GM21390 (cell line): ENCODE results near the gene REG3G.

ENCODE experiments used
- ATAC-seq: cut with Tn5 transposase; IDR thresholded peaks from one replicate; pipeline ENCODE4 v1.9.1; 2021; ENCODE audit not compliant: unreplicated experiment

The REG3G gene

DNA sequence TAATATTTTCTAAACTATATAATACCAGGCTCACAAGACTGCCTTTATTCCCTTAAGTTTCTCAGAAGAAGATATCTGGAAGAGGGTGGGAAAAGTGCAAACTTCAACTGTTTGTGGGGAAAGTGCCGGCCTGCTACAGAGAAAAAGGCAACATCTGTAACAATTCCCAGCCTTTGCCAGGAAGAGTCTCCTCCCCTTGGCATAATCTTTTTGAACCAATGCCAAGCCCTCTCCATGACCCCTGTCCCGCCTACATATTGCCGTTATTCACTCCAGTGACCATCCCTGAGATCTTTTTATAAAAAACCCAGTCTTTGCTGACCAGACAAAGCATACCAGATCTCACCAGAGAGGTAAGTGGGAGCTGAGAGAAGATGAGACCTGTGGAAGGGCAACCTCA lies at the start of gene REG3G:
Gene REG3G (plus strand): TSS at position 282 of the 400 bp plus-strand sequence. CDS start 392 bp downstream, outside the sequence.
- ATAC-seq: no peak

DNA sequence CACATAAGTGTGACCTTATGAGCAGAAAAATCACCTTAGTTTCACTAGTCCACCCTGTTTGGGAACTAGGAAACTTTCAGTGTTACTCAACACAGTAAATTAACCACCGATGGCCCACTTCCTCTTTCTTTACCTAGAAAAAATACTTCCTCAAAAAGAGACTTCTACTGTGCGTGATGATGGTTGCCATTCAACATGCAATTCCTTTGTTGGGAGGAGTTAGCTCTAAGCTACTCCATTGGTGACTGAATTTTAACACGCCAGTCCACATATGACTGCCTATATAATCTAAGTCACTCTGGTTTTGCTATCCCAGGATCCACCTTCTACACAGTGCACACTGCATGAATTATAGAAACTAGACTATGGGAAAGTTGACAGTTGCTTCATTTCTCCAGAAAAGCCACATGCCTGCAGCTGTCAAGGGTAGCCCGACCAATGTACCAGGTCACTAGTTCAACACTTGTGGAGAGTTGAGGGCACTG lies 47.8 kb upstream of the REG3G start:
- peak; percentile 91 for ATAC-seq

DNA sequence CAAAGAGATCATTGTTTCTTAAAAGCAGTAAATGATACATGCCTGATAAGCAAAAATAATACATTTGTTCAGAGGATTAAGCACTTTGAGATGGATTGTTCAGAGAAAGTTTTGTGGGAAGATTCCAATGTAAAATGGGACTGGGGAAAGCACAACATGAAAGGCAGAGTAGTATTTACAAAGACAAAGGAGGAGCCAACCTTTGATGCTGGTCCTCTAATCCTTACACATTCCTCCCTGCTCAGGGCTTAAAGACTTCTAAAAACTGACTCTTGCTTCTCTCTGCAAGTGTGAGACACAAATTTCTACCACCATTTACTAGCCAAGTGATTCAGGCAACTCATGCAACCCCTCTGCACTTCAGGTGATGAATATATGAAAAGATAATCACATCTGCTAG lies 47.2 kb upstream of the REG3G start:
- no peak for ATAC-seq

DNA sequence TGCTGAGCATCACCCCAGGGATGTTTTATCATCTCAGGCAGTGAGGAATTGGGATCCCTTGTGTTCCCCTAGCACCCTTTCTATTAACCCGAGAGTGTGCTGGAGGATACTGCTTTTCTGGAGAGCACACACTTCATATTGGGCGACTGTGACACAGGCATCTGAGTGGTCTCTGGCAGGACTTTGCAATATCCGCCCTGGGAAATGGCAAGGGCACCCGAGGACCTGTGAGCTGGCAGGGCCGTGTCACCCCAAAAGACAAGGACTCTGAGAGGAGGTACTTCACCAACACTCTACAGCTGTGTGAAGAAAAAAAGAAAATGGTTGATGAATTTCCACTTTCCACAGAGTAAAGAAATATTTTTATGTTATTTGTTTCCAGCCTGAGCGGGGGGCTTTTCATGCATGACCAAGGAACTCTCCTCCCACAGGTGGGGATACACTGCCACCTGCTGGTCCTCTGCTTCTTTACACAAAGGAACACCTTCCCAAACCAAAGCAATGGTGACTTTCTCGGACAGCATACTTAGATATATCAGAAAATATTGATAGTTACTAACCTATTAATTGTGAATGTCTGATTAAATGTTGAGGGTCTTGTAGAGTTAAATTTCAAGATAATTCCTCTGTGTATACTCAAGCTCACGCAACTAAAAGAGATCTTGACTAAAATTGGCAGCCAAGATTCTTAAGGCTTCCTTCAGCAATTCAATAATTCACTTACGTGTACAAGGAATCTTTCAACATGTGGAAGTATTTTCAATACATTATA lies 45.9 kb upstream of the REG3G start:
- peak; percentile 38 for ATAC-seq

DNA sequence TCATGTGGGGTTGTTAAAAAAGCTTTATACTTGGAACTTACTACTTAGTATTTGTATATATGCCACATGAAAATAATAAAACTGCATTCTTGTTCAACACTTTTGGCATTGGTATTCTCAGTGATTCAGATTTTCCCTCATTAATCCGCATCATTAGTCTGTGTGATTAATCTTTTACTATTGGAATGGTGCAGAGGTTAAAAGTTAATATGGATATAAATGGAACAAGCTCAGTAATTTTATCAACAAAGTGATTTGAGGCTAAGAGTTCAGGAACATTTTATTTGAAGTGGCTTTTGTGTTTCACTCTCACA lies 45.4 kb upstream of the REG3G start:
- ATAC-seq: no peak

DNA sequence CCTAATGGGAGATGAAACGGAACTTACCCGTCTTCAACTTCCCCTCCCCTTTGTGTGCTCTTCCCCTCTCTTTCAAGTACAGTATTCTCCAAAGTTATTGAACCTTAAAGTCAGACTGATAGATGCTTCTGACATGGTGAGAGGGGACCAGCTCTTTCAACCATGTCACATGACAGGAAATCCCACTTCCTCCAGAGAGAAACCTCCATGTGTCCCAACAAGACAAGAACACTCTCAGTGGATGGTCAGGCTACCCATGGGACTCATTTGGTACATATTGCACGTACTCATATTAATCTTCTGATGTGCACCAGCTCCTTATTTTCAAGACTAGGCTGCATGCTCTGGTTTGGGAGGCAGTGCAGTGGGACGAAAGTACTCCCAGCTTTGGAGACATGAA lies 44.6 kb upstream of the REG3G start:
- ATAC-seq: no peak

DNA sequence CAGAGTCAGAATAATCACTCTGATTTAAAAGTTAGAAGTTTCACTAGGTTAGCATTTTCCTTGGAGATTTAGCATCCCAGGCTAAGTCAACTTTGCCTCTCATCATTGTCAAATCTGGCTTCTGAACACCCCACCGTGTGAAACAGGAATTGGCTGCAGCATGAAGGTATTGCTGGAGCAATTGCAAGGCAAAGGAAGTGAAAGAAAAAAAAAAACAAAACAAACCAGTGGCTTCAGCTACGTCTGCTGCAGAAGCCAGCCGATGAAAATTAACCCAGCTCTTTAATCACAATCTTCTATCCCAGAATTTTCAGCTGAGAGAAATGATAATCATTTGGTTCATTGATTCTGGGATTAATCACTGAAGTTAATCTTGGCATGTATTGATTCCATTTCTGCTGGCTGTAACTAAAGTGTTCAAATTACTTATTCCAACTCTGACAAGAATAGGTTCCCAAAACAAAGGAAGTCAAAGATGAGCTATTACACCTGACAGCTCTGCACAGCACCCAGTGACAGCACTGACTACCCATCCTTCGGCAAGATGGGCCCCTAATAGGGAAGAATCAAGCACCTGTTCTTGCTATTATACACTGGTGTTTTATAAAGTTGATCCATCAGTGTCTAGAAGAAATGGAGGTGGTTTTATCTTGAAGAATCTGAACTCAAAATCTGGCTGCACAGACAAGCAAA lies 42.7 kb upstream of the REG3G start:
- ATAC-seq: no peak

DNA sequence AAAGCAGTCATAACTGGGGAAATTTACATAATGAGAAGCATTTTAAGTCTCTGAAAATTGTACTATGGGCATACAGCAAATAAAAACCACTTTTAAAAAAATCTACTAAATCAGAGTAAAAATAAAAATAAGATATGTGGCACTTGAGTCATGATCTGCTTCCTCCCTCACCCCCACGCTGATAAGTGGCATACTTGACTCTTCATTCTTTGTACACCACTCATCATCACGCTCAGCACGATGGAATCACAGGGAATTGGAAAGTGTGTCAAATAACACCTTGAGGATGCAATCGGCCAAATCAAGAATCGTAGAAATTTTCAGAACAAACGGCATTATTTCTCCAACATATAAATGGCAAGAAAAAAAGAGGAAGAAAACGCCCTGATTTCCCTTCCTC lies 41.1 kb upstream of the REG3G start:
- no peak for ATAC-seq

DNA sequence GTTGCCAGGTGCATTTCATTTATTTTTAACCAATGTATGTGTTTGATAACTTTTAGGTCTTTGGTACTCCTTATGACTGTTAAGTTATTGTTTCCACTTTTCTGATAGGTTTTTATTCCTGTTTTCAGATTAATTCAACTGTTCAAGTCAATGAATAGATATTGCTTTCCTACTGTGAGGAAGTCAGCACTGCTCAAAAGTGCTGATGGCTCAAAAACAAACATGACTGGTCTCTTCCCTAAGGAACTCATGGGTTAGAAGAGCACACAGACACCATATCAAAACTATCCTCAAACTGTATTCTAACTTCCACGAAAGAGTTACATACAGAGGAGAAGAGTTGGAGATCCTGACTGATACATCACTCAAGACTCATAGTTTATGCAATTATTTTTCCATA lies 39.9 kb upstream of the REG3G start:
- no peak for ATAC-seq

DNA sequence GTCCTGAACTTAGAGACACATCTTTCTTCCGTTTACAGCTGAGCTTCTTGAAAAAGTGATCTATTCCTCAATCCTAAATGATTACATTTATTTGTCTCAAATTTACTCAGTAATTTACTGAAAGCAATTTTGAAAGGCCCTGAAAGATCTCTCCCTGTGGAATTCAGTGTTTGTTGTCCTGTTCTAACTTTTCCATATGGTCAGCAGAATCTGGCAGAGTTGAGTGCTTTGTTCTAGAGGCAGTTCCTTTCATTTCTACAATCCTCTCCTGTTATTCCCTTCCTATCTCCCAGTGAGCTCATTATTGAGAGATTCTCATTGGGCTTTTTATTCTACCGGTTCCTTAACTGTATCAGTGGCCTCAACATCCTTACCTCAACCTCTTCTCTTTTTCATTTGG lies 36.5 kb upstream of the REG3G start:
- no peak for ATAC-seq

DNA sequence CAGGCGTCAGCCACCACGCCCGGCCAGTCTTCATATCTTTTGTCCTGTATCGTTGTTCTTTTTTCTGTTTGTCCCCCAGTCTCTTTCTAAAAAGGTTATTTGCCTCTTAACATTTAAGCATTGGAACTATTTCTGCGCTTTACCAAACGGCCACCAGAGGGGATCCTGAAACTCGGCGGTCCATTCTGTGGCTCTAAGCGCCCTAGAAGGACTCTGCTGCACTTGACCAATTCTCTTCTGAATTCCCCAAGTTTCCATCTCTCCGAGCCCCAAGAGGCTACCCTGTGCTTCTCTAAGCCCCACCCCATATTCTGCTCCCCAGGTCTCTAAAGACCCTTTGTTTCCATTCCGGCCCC lies 33.1 kb upstream of the REG3G start:
- no peak for ATAC-seq

DNA sequence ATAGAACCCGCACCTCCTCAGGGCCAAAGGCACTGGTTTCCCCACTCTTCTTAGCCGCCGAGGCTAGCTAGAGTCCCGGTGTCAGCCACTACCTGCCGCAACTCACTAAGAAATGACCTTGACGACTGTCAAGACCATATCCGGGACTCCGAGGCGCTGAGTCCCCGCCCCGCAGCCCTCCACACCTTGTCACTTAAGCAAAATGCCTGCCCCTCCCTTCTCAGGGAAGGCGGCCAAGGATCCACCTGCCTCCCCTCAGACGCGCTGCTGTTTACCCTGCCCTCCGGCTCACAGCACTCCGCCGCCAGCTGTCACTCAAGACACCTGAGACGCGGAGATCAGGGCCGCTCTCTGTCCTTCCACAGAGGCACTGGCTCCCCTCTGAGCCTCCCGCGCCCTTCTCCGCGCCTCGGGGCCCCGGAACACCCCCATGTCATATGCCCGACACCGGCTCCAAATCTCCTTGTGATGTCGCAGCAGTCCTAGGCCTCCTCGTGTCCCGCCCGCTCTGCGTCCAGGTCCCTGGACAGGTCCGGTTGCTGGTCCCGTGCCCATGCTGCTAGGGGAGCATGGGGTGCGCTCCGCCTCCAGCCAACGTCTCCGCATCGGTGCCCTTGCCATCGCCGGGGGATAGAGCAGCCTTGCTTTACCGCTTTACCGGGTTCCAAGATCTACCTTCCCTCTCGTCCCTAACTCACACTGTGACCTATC lies 32.5 kb upstream of the REG3G start:
- ATAC-seq: no peak

DNA sequence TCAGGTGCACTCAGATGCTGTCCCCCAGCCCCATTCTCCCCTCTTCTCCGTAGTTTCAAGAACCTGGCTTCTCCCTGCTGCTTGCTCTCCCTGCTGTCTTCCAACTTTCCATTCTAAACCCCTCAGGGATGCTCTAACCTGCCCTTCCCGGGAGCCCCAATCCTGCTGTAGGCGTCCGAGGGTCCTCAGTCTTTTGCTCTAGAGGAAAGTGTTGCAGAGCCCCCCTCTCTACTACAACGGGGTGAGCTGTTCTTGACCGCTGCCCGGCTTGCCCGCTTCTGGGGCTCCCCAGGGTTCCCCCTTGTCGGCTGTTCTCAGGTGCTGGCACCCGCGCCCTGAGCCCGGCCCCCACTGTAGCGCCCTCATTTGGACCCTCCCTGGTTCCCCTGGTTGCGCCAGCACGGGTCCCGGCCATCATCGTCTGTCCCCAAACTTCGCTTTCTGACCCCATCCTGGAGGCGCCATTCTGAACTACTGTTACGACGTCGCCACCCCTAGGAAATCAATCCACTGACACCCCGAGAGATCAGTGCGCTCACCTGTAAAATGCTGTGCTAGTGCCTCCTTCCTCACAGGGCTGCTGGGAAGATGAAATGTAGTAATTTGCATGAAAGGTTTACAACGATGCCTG lies 31.9 kb upstream of the REG3G start:
- ATAC-seq: no peak

DNA sequence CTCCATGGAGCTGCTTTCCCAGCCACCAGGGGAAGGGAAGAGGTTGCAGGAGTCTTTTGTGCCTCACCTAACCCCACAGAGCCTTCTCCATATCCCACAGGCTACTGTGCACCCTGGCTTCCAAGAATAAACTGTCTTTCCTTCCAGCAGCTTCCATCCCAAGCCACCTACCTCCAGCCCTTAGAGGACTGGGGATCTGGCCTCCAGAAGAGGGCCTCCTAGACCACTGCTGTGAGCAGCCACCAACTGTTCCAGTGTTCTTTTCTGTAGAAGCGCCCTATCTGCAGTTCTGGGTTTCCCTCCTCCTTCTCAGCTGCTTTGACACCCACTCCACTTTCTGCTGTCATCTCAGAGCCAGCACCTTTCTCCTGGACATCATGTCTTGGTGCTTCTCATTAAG lies 30.7 kb upstream of the REG3G start:
- ATAC-seq: no peak

DNA sequence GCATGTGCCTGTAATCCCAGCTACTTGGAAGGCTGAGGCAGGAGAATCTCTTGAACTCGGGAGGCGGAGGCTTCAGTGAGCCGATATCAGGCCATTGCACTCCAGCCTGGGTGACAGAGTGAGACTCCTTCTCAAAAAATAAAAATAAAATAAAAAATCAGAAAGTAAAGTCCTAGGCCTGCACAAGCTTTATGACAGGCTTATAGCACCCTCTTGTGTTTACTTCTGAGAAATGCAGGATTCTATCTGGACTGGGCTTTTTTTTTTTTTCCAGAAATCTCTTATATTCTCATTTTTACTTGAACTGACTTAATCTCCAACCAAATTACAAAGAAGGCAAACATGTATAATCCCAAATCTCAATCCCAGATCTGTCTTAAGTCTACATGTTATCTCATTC lies 26.1 kb upstream of the REG3G start:
- ATAC-seq: no peak

DNA sequence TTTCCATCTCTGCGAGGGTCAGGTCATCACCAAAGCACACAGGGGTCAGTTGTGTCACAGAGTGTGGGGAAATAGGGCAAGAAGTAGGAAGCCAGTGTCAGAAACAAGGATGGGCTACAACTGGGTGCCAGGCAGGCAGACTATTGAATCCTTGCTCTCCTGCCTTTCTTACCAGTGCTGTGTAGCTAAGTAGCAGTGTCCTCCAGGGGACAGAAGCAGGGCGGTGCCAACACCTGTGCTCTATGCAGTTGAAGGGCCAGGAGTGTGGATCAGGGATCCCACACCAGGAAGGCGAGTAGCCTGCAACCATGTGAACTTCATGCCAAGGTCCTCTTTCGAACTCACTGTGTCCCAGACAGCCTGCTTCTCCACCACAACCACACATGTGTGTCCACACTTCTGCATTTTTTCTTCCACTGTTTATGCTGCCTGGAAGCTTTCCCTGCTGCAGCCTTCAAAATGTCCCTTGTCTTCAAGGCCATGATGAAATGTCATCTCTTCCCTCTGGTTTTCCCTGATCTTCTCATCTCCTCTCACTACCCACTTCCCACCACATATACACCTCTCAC lies 25.4 kb upstream of the REG3G start:
- ATAC-seq: no peak

DNA sequence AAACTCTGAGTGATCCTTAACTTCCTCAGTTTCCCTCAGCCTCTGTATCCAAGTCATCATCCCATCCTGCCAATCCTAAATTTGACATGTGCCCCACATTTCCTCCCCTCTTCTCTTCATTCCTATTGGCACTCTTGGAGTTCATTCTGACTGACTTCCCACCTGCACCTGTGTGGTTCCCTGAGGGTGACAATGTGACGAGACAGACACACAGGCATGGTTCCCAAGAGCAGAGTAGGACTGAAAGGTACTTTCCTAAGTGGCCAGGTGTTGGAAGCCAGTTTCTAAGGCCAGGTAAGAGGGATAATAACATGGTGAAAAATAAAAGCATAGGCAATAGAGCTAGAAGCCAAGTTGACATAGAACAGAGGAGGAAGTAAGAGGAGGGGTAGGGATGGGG lies 24.2 kb upstream of the REG3G start:
- no peak for ATAC-seq

DNA sequence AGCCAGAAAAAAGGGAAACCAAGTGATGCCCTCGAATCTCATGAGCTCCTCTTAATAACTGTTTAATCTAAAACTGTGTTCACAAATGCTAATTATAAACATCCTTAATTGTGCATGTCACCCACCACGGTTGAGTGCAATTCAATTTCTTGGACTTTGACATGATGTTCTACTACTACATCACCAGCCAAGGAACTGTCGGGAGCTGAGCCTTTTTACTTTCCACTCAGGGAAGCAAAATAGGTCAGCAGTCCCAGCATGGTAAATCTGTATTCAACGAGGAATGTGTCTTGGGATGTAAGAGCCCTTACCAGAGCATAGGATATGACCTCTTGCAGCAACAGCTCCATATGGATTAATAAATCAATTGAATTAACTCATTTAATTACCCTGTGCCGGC lies 20.8 kb upstream of the REG3G start:
- ATAC-seq: no peak

DNA sequence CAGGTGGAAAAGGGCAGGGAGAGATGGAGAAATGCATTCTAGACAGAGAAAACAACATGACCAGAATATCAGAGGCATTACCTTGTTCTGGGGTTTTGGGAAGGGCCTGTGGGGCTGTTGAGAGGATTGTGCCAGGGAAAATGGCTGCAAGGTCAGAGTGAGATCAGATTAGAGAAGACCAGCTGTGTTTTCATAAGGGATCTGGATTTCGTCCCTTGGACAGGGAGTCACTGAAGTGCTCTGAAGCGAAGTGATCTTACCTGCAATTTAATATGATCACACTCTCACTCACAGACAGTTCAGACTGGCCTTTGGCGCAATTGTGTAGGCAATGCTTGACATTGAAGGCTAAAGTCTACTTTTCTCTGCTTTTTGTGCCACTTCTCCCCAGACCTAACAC lies 20.3 kb upstream of the REG3G start:
- no peak for ATAC-seq

DNA sequence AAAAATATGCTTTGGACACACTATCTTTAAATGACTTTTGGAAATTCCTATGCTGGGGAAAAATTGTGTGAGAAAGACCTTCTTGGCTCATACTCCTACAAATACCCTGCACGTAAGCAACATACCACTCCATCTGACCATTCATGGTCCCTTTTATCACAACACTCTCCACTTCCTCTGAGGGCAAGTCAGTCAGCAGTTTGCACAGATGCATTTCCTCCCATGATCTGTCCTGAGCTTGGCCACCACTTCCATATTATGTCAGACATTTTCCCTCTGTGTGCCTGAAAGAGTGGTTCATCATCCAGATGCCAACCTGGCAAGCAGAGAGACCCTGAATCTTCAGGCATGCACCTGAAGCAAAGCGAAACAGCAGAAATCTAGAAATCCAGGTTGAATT lies 16.1 kb upstream of the REG3G start:
- no peak for ATAC-seq

DNA sequence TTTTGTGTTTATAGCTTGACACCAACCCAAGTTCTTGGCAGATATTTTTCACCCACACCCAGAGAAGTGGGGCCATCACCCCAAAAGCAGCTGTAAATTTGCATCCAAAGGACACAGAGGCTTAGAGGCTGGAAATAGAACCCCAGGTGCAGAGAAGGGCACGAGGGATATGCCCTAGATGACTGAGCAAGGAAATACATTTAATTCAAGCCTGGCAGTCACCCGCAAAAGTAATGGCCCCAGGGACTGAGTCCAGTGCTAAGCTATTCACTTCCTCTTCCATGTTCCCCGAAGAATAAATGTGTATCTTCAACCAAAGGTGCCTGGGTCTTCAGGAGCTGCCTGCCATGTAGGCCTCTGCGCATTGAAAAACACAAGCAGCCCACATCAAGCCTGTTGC lies 14.0 kb upstream of the REG3G start:
- no peak for ATAC-seq
